NCI-H187 treated with DMSO at 0.1 percent for 48 hours (cell line): ENCODE measurements around the gene HAP1.

Source experiments
- DNase-seq: peaks from one replicate; lab custom pipeline; 2025; lab: John Stamatoyannopoulos, UW

HAP1 gene

DNA sequence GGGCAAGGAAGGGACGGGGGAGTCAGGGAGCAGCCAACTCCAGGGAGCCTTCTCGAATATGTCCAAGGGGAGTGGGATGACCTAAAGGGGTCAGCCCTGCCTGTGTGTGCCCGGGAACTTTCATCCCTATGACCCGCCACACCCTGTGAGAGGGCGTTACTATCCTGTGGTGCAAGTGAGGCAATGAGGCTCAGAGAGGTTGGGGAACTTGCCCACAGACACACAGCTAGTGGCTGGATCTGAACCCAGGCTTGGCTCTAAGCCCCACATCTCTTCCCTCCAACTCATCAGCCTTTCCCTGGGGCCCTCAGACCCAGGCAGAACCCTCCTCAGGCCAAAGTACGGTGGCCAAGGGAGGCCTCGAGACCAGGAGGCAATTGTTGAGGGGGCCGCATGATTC lies 28.9 kb upstream of the HAP1 start:
- DNase-seq: no peak

- no peak for DNase-seq
These were observed 28.4 kb upstream of the HAP1 start for GRCh38 chr17:41762841-41763240.

- no peak for DNase-seq
These were observed 27.9 kb upstream of the HAP1 start for GRCh38 chr17:41762391-41762790.

DNA sequence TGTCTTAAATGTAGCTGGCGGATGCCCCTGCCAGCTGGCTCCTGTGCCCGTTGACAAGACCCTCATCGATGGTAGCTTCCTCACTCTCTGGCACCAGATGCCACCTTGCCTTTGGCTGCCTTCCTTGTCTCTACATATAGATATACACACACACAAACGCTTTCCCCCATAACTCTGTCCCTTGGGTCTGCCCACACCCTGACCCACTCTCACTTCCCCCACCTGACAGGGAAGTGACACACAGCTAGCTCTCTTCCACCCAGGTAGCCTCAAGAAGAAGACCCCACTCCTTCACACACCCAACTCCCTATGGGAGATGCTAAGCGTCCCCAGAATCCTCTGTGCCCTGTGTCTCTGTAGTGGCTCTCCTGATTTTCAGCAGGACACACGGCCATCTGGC lies 26.4 kb upstream of the HAP1 start:
- no peak for DNase-seq

- DNase-seq: no peak
These were observed 24.2 kb upstream of the HAP1 start for GRCh38 chr17:41758601-41759000.

- no peak for DNase-seq
These were observed 19.6 kb upstream of the HAP1 start for GRCh38 chr17:41754066-41754465.

- no peak for DNase-seq
These were observed 16.8 kb upstream of the HAP1 start for GRCh38 chr17:41751288-41751687.

DNA sequence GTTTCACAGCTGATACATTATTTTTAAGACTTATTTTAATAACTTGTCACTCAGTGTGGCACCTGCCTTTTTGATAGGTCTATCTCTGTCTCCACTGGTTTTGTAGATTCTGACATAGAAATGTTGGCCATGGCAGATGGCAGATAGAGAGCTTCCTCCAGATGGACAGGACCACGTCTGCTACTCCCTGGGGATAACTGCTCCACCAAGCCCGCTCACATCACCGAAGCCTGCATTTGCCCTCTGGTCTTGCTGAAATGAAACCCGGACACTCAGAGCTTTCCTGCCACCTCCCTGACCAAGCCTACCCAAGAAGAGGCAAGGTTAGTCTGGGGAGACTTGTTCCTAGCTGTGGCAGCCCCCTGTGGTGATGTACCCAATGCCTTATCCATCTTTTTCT lies 16.4 kb upstream of the HAP1 start:
- no peak for DNase-seq

GRCh38 chr17:41748275-41748674 lies 13.8 kb upstream of the HAP1 start:
- no peak for DNase-seq

GRCh38 chr17:41741709-41742108 lies 7.3 kb upstream of the HAP1 start:
- DNase-seq: no peak

GRCh38 chr17:41740506-41740905 lies 6.1 kb upstream of the HAP1 start:
- no peak for DNase-seq

DNA sequence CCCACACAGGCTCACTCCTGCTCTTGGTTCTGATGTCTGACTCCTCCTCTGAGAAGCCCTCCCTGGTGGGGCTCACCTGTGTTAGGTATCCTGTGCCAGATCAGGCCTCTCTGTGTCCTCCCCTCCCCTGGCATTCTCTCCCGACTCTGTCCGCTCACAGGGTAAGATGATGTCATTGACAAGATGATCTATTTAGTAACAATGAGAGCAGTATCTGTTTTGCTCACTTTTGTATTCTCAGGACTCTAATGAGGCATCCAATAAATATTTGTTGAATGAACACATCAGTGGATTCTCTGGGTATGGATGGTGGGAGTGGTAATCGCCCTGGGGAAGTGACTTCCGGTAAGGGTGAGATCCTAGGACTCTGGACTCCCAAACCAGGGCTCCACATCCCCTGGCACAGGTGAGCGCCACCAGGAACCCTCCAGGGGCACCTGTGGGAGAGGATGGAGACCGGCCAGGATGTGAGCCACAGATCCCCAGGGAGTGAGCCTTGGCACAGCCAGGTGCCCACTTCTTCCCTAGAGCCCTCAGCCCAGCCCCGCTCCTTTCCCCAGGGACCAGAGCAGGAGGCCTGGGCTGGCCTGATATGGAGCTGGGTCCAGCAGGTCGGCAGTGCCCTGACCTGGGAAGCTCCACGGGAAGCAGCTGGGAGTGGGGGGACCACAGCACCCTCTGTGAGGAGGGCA lies 5.4 kb upstream of the HAP1 start:
- DNase-seq: no peak

GRCh38 chr17:41738801-41739112 lies 4.3 kb upstream of the HAP1 start:
- no peak for DNase-seq

GRCh38 chr17:41738077-41738800 lies 3.8 kb upstream of the HAP1 start:
- DNase-seq: no peak

- no peak for DNase-seq
These were observed 3.2 kb upstream of the HAP1 start for GRCh38 chr17:41737680-41738023.

GRCh38 chr17:41736983-41737679 lies 2.7 kb upstream of the HAP1 start:
- no peak for DNase-seq

DNA sequence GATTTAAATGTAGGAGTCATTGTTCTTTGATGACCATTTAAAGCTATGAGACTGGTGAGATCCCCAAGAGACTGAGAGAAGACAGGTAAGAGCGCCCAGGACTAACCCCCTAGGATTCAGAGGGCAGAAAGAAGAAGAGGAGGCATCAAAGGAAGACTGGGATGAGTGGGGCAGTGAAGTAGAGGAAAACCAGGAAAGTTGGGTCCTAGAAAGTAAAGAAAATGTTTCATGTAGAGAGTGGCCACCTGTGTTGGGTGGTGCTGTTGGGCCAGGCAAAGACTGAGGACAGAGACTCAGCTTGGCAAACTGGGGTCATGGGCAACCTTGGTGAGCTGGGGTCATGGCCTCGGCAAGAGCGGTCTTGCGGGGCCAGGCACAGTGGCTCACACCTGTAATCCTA lies 1.3 kb upstream of the HAP1 start:
- no peak for DNase-seq

DNA sequence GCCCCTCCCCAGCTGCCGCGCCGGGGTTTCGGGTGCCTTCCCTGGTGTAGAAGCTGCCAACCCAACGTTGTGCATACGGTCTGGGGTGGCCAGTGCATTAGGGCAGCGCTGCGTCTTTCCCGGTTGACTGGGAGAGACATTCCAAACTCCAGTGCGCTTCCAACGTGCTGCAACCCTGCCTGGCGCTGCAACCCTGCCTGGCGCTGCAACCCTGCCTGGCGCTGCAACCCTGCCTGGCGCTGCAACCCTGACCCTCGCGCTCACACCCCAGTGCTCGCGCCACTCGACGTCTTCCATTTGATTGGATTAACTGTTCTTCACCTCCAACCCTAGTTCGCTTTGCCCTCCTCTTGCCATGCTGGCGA lies 488 bp upstream of the HAP1 start:
- DNase-seq: no peak

GRCh38 chr17:41733348-41734138 lies 900 bp downstream of the HAP1 start:
- no peak for DNase-seq

- DNase-seq: no peak
These were observed 2.6 kb downstream of the HAP1 start for GRCh38 chr17:41731836-41732235.

- no peak for DNase-seq
These were observed 4.0 kb downstream of the HAP1 start for GRCh38 chr17:41730479-41730878.

GRCh38 chr17:41728056-41728455 lies 6.4 kb downstream of the HAP1 start:
- DNase-seq: no peak

DNA sequence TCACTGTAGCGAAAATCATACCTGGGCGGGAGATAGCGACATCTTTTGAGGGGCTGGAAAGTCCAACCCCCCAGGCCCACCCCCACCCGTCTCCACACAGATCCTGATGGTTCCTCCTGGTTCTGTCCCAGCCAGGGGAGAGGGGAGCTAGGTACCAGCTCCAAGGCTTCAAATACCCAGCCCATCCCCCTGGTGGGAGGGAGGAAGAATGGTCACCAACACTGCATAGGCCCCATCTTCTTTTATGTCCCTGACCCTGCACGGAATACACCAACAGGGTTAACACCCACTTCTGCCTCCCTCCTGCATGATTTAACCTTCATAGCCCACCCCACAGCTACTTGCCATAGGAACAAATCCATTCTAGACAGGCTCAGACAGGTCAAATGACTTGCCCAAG lies 9.3 kb downstream of the HAP1 start:
- DNase-seq: no peak
